C4-2B (cell line): ENCODE data around the gene PIAS4.

Source experiments
- ZFX ChIP-seq: fragments of 450-650 bp; IDR thresholded peaks from 2 replicates; pipeline ENCODE4 v1.6.1; 2017
- TF ChIP-seq, protein P1 (sequence below): fragments of 450-650 bp; conservative IDR thresholded peaks from 2 replicates; pipeline ENCODE4 v1.5.1; 2017; ENCODE audit warnings: mild to moderate bottlenecking

DNA sequence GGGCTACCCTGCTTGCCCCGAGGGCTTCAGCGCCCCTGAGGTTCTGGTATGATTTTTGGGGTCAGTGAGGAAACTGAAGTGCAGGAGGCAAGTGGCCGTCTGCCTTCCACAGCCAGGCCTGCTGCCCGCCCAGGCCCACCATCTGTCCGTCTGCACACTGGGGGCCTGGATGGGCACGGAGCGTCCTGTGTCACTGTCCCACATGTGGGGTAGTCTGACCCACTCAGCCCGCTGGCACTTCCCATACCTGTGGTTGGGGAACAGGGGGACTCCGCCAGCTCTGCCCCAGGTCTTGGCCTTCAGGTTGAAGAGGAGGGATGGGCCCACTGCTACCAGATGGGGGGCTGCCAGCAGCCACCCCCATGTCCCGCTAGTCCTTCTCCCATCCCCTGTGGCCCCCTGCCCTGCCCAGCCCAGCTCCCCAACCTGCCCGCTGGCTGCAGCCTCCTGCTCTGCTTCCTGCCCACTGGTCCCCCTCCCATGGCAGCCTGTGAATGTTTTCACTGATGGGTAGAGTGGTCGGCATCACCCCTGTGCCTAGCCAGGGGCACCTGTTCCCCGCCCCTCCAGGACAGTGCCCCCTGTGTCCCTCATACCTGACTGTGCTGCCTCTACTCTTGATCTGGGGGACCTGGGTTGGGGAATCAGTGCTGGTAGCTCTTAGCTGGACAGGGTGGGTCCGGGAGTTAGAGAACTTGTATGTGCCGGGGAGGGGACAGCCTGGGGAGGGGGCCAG lies 9.5 kb downstream of the PIAS4 start:
- TF ChIP-seq, protein P1, sequence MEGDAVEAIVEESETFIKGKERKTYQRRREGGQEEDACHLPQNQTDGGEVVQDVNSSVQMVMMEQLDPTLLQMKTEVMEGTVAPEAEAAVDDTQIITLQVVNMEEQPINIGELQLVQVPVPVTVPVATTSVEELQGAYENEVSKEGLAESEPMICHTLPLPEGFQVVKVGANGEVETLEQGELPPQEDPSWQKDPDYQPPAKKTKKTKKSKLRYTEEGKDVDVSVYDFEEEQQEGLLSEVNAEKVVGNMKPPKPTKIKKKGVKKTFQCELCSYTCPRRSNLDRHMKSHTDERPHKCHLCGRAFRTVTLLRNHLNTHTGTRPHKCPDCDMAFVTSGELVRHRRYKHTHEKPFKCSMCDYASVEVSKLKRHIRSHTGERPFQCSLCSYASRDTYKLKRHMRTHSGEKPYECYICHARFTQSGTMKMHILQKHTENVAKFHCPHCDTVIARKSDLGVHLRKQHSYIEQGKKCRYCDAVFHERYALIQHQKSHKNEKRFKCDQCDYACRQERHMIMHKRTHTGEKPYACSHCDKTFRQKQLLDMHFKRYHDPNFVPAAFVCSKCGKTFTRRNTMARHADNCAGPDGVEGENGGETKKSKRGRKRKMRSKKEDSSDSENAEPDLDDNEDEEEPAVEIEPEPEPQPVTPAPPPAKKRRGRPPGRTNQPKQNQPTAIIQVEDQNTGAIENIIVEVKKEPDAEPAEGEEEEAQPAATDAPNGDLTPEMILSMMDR: no peak
- TF ChIP-seq ZFX: no peak
